CD1c-positive myeloid dendritic cell (primary cell): ENCODE measurements around the gene SH3PXD2A.
A peak's percentile ranks its signal among the peaks of the same experiment; 100 is the strongest.

ENCODE experiments used
- DNase-seq: peaks from one replicate; pipeline ENCODE4 v3.0.0-alpha.2; 2016; ENCODE audit errors: extremely low spot score

The SH3PXD2A gene

DNA sequence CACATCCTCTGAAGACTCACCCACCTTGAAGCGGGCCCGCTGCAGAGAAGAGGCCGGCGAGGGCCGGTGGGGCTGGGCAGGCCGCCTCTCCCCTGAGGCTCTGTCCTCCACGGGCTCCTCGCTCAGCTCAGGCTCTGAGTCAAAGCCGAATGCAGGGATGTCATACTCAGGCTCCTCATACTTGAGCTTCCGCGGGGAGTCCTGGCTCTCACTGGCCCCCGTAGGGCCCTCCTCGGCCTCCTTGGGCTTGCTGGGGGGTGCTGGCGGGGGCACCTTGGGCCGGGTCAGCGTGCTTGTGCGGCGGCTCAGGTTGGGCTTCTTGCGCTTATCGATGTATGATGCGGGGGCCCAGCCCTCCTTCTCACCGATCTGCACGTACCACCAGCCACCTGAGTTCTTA is 252.0 kb downstream of the SH3PXD2A start:
- no peak for DNase-seq

DNA sequence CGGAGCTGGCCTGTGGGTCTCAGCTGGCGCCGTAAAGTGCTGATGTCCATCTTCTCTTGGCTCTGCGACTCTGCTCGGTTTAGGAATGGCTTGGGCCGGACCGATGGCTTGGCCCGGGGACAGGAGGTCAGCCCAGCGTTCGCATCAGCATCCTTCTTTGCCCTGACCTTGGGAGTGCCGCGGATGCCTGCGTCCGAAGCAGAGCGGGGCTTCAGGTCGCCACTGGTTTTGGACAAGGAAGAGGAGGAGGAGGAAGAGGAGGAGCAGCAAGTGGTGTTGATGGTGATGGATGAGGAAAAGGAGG is 252.6 kb downstream of the SH3PXD2A start:
- DNase-seq: no peak

DNA sequence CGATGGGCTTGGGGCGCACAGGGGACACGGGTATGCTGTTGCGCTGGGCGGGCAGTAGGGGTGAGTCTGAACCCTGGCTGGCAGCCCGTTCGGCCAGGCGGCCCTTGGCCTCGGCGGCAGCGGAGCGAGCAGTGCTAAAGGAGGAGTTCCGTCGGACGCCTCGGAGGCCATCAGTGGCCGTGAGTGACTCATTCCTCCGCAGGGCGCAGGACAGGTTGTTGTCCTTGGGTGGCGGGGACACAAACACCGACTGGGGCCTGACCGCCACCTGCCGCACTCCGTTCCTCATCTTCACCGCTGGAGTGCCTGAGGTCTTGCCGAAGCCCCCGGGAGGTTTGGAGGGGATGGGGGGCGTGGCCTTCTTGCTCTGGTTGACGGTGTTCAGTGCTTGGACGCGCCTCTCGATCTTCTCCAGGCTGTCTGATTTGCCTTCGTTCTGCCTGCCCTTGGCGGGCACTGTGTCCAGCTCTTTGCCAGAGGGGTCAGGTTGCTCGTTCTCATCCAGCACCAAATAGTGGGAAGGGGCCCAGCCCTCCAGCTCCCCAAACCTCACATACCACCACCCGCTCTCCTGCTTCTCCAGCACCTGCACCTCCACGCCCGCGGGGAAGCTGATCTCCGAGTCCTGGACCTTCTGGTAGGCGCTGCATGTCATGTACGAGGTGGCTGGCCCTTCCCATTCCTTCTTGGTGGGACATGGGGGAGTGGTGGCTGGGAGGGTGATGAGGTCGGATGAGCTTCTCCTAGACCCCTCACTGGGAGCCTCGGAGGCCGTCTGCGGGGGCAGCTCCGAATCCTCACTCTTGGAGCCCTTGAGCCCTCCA is 253.1 kb downstream of the SH3PXD2A start:
- DNase-seq: no peak

DNA sequence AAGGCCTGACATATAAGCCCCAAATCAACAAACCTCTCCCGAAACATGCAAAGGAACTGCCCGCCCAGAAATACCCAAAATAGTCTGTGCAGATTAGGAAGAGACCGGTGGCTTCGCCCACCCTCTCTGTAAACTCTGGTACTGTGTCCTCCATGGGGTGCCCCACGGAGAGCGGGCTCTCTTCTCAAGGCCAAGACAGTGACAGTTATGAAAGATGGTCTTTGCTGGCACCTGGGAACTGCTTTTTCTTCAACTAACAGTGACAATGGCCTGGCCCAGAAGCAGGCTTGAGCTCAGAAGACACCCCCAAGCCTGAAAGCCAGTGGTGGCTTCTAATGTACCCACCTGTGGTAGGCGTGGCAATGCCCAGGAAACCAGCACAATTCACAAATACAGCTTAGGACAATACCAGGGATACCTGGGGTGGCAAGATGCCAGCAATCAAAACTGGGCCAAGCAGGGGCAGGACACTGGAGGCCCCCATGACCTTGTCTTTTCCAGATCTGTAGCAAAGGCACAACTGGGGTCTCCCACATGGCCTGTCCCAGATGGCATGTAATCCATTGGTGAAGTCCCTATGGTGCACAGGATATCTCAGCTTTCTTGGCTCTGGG is 254.3 kb downstream of the SH3PXD2A start:
- no peak for DNase-seq

DNA sequence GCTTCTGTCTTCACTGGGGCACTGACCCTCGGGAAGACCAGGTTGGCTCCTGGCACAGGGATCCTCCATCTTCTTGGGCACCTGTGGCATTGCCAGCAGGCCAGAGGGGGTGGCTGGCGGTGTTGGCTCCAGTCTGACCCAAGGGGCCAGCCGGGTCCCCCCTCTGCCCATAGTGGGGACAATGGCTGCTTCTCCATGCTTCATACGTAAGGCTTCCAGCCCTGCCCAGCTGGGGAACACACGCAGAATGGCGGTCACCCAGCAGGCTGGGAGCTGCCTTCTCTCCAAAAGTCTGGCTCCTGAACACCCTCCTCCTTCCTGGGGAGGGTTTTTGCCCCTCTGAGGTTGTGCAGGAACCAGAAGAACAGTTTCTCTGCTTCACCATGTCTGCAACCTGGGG is 255.1 kb downstream of the SH3PXD2A start:
- no peak for DNase-seq

DNA sequence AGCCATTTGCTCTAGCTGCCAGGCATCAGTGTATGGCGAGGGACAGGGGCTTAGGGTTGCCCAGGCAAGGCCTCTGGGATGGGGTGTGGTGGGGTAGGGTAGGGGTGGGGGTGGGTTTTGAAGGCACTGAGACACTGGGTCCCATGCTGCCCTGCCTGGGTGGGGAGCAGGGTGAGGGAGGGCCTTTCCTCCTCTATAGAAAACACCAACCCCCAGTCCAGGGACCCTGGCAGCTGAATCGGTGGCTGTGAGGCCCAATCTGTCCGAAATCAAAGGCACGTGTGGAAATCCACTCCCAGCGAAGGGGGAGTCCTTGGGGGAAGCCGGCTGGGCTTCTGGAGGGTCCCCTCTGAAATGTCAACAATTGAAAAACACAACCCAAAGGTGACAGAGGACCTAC is 255.5 kb downstream of the SH3PXD2A start:
- no peak for DNase-seq

DNA sequence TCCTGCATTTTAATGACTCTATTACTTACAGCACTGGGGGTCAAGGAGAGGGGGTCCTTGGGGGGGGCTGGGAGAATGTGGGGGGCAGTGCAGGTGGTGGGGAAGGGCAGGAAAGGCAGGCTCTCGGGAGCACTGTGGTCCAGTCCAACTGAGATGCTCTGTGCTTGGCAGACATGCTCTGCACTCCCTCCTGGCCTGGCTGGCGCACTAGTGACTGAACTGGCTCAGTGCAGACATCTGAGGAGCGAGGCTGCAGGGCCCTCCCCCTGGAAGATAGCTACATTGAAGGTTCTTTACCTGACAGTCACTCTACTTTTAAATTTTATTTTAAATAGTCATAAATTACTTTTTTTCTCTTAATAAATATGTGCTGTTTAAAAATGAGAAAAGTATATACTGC is 256.2 kb downstream of the SH3PXD2A start:
- DNase-seq: no peak

DNA sequence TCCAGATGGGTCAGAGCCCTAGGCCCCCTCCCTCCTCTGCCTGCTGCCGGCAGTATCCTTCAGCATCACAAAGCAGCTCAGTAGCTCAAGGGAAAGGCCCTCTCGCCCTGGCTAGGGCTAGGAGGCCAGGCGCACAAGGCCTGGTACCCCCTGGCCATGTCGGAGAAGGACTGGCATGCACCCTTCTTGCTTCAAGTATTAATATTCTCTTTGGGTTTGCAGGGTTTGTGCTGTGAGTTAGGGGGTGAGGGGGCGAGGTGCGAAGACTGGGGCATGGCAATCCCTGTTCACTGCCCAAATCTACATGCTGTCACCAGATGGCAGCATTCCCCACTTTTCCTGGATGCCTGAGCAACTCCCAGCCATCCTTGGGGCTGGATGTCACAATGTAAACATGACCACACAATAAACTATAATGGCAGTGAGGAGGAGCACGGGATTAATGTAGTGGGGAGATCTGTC is 256.7 kb downstream of the SH3PXD2A start:
- peak; percentile 52 for DNase-seq

DNA sequence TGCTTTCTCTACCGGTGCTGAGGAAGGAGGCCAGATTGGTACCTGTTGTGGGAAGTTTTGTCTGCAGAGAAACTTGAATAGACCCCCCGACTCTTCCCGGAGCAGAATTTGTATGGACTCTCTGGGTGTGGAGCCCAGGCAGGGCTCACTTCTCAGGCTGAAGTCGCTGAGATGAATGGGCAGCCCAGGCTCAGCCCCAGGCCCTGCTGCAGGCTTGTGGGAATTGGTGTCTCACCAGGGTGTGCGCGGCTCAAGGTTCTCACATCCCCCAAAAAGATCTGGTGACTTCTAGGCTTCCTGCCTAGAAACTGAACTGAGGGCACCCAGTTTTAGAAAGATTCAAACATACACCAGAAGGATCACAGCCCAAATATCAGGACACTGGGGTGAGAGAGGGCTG is 258.4 kb downstream of the SH3PXD2A start:
- no peak for DNase-seq

DNA sequence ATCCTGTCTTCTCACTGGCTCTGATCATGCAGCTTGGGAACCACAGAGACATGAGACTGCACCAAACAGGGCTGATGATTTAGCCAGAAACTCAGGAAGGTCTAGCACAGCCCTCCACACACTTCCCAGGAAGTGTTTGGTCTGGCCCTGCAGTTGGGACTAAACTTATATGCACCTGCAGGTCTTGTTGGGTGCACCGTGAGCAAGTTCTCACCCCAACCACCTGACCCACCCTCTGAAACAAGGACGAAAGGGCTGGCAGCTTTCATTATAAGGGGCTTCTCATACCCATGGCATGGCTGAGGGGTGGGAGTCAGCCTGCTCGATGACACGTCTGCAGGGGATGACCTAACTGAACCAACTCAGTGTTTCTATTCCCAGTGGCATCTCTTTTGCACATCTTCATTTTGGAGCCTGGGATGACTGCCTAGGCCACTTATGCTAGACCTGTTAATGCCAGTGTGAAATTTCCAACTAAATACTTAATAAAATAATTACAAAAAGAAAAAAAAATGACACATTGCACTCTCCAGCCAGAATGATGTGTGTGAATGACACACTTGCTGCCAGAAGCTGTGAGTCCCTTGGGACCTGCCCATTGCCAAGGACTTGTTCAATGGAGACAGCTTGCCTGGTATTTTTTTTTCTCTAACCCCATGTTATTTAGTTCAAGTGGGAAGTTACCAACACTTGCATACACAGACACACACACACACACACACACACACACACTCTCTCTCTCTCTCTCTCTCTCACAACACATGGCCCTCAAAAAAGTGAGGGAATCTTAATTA is 259.2 kb downstream of the SH3PXD2A start:
- no peak for DNase-seq

DNA sequence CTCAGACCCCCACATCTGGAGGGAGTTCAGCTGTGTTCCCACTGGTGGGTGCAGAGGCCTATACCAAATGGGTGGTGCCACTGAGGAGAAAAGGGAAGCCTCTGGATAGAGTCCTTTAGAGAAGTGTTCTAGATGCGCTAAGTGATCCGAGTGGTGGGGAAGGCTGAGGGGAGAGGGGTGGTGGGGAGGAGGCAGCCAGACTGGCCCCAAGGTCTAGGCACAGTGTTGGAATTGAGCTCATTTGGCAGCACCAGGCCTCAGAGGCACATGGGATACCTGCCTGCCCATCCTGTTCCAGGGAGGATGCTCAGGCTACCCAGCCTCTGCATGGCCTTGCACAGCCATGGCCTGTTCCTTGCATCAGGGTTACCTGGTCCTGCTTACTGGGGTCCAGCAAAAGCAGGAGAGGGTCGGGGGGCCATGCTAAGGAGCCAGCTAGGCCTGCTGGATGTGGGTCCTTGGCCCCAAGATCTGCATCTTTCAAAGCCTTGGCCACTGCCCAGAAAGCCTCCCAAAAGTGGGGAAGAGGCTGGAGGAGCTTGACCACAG is 262.3 kb downstream of the SH3PXD2A start:
- no peak for DNase-seq

DNA sequence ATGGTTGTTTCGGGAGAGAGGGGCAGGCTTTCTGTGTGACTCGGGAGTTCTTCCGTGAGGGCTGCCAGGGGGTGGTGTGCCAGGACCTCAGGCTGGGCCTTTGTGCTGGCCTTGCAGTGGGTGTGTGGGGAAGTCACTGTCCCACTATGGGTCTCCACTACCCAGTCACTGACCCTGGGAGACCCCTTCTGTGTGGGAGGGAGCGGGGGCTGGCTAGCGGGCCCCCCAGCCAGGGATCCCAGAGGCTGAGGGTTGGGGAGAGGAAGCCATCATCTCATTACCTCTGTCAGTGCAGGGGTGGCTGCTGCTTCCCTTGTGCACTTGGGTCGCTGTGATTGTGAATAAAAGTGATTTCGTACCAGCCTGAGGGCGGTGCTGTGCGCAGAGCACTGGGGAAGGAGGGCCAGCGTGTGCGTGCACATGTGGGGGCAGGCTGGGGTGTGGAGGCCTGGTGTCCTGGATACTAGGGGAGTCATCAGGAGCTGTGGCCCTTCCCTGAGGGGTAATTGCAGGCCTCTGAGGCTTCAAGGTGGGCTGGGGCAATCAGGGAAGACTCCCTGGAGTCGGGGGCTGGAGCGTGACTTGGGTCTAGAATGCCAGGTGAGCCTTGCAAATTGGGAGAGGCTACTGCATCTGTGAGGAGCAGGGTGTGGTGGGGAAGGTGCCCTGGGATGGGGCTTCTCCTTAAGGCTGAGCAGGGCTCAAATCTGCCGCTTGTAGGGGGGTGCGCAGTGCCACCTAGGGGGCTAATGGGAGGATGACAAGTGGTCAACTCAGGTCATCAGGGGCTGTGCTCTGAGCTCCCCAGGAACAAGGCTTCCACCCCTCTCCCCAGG is 263.0 kb downstream of the SH3PXD2A start:
- peak; percentile 39 for DNase-seq

DNA sequence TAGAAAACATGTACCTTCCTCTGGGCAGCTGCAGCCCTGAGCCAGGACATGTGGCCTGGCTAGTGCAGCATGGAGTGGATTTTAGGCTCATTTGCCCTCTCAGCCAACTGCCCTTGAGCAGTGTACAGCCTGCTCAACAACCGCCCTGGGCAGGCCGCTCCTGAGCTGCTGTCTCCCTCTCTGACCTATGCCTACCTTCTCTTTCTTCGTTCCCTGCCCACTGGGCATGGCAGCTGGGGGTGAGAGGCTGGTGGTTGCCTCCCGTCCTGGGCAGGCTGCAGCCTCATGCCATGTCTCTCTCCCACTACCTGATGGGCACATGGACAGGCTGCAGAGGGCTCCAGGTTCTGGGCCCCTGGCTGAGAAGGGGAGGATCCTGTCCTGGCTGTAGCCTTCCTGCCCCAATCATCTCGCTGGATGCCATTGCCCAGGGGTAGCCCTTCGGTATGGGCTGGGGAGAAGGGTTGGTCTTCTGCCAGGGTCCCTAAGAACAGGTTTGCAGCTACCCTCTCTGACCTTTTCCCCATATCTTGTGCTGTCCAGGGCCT is 264.6 kb downstream of the SH3PXD2A start:
- DNase-seq: no peak

DNA sequence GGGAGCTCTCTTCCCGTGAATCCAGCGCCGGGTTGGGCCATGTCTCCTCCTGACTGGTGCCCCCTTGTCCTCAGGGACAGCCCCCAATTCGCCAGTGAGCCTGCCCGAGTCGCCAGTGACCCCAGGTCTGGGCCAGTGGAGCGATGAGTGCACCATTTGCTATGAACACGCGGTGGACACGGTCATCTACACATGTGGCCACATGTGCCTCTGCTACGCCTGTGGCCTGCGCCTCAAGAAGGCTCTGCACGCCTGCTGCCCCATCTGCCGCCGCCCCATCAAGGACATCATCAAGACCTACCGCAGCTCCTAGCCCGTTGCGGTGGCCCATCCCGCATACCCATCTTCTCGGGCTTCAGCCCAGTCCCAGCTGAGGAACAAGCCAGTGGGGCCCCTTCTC is 265.3 kb downstream of the SH3PXD2A start:
- DNase-seq: no peak

DNA sequence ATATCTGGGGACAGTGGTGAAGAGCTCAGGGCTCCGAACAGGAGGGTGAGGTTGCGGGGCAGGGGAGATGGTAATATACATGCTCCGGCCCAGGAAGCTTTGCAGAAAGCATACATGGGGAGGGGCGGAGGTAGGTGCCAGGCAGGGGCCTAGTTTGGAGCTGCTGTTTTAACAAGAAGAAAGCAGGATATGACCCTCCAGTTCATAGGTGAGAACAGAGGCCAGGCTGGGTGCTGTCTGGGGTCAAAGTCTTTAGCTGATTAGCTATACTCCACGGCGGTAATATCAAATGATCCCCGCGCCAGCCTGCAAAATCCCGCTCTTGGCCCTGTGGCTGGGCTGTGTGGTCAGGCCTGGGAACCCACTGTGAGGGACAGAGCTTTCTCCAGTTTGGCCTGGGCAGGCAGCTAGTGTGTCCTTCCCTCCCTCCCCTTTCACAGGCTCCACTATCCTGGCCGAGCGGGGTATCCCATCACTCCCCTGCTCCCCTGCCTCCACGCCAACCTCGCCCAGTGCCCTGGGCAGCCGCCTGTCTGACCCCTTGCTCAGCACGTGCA is 266.2 kb downstream of the SH3PXD2A start:
- DNase-seq: no peak

DNA sequence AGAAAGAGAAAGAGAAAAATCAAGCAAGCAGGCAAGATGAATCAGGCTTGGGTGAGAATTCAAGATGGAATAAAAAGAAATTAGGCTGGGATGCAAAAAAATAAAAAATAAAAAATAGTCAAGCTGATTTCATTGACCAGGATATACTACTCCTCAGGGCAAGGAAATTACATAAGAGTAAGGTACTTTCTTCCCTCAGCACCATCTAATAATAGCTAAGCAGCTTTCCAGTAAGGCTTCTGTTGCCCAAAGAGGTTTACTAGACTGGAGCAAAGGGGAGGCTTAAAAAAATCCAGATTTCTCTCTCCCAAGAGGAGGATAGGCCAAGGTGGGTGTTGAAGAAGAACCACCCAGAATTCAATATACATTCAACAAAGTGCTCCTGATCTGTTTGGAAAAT is 268.3 kb downstream of the SH3PXD2A start:
- DNase-seq: no peak

DNA sequence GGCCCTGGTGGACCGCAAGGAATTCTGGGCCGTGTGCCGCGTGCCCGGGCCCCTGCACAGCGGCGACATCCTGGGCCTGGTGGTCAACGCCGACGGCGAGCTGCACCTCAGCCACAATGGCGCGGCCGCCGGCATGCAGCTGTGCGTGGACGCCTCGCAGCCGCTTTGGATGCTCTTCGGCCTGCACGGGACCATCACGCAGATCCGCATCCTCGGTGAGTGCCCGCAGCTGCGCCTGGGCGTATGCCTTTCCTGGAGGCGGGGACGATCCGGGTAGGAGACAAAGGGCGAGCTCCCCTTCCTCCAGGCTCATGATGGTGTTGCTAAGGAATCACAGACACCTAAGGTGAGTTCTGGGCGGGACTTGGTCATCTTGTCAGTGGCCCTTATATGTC is 270.4 kb downstream of the SH3PXD2A start:
- DNase-seq: no peak

DNA sequence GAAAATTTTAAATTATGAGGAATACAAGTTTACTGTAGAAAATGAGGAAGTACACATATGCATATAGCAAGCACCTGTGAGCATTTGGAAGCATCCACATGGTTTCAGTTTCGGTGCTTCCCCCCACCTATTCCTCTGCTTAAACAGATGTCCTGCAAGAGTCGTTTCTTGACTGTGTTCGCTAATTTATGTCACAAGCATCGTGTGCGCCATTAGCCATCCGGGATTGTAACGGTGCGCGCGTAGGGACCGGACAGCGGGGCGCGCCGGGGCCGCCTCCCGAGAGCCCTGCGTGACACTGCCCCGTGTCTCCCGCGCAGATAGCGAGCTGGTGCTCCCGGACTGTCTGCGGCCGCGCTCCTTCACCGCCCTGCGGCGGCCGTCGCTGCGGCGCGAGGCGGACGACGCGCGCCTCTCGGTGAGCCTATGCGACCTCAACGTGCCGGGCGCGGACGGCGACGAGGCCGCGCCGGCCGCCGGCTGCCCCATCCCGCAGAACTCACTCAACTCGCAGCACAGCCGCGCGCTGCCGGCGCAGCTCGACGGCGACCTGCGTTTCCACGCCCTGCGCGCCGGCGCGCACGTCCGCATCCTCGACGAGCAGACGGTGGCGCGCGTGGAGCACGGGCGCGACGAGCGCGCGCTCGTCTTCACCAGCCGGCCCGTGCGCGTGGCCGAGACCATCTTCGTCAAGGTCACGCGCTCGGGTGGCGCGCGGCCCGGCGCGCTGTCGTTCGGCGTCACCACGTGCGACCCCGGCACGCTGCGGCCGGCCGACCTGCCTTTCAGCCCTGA is 271.0 kb downstream of the SH3PXD2A start:
- DNase-seq: peak; percentile 86

DNA sequence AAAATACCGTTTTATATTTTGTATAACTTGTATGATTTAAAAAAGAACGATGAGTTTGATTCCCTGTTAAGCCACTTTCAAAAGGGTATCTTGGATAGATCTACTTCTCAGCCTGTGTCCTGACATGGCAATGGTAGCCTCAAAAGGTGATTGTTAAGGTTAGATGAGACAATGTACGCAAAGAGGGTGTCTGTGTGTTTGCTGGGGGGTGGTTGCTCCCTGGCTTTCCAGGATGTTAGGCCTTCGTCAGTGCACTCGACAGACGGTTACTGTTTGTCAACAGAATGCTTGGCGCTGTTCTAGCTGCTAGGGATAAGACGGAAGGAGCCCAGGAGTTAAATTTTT is 271.5 kb downstream of the SH3PXD2A start:
- DNase-seq: no peak
